GM12864 (cell line): ENCODE data around the gene UVRAG.

ENCODE experiments used
- DNase-seq: peaks from one replicate; pipeline ENCODE4 v3.0.0-alpha.2; 2011; ENCODE audit warnings: low read depth
- H3K4me3 ChIP-seq: 2 replicates; pipeline ENCODE4 v1.5.1; 2011; ENCODE audit warnings: mild to moderate bottlenecking, low read depth, low read length, control low read depth
- CTCF ChIP-seq: IDR thresholded peaks from 2 replicates; pipeline ENCODE4 v1.5.1; 2011; ENCODE audit warnings: low read depth, mild to moderate bottlenecking, moderate library complexity, low read length, control low read depth, inconsistent platforms; ENCODE audit errors: missing control alignments

Gene UVRAG

DNA sequence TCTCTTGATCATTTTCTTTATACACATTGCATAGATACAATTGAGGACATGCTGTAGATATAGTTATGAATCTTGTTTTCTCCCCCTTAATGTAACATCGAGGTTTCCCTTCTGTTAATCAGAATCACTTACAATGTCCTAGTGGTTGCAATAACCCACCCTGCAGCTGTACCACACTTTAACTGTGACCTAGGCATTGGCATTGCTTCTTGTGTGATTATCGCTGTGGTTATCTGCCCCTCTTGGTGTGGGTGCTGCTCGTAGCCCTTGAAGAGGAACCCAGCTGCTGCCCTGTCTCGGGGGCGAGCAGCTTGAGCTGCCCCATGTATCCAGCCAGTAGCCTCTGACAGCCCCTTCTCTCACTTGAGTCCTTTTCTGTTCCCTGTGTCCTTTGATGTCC lies 44.9 kb upstream of the UVRAG start:
- no peak for TF ChIP-seq CTCF
- no peak for DNase-seq
- no peak overlapping the region; the same call in 1 of the 2 replicates for H3K4me3 ChIP-seq

DNA sequence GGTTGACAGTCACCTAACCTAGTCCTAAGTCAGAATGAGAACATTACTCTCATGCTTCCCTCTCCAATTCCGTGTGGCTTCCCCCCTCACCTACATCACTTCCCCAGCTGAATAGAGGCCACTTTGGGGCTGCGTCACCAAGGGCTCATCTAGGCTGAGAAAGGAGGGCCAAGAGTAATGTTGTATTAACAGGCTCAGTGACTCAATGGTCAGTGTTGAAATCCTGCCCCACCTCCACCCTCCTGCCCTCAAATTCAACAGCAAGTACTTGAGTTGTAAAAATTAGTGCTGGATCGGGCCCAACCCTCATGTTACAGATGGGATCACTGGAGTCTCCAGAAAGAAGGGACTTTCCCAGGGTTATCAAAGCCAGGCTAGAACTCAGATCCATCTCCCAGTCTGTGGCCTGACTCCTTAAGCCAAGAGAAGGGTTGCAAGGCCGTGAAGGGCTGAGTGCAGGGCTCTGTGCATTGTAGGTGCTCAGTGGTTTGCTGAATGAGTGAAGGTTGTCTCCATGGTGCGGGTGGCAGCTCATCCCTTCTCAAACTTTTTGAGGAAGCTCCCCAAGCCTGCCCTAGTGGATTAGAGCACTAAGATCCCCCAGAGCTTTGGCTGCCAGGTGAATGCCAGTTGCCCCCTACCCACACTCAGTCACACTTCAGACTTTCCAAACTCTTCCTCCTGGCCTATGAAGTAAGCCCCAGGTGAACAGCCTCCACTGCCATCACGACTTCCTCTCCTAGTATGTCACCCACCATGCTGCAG lies 43.2 kb upstream of the UVRAG start:
- DNase-seq: no peak
- no peak for TF ChIP-seq CTCF
- H3K4me3 ChIP-seq: no peak overlapping the region

DNA sequence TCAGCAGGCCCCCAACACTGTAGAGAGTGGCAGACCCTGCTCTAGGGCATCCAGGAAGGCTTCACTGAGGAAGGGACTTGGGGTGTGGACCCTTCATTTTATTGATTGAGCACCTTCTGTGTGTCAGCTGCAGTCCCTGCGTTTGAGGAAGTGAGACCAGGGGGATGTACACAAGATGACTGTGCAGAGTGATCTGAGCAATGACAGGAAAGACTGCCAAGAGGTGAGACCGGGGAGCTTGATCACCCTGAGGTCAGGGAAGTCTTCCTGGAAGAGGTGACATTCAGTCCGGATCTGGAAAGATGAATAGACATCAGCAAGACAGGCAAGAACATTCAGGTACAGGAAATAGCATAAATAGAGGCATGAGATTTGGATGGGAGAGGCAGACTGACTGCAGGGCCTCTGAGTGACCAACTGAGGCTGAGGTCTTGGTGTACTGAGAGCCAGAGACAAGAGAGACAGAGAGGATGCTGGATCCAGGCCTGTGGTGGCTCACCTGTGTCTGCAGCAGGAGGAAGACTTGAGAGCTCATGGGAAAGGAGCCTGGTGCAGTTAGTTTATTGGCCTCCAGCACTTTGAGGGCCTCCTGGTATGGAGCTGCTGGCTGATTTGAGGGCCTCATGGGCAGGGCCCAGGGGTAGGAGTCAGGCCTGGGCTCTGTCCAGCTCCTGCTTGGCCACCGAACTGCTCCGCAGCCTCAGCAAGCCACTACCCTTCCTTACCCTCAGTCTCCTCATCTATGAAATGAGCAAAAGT lies 41.2 kb upstream of the UVRAG start:
- peak; percentile 90 for DNase-seq
- no peak overlapping the region for H3K4me3 ChIP-seq
- TF ChIP-seq CTCF: no peak

DNA sequence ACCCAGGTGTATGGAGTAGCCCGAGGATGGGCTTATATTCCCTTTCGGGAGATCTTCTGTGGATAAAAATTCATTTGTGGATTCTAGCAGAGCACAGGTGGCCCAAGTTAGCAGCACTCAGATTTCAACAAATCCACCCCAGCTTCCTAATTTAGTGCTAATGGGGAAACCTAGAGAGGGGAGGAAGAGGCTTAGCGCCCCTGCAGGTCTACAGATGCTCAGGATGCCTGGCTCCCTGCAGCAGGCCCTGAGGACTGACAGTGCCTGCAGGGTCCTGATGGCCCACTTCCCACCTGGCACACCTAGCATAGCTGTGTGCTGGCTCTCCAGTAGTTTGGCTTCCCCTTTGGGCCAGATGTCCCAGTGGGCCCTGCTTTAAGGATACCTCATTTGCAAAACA lies 40.0 kb upstream of the UVRAG start:
- DNase-seq: no peak
- H3K4me3 ChIP-seq: no peak overlapping the region
- no peak for TF ChIP-seq CTCF

GRCh38 chr11:75776546-75776945 lies 38.5 kb upstream of the UVRAG start:
- no peak for DNase-seq
- TF ChIP-seq CTCF: no peak
- H3K4me3 ChIP-seq: no peak overlapping the region

- no peak overlapping the region for H3K4me3 ChIP-seq
- no peak for TF ChIP-seq CTCF
- no peak for DNase-seq
These were observed 37.4 kb upstream of the UVRAG start for GRCh38 chr11:75777461-75778110.
